GM12878 (cell line): ENCODE data around the gene THAP9. TPM values are rescaled to one million over a fixed set of nuclear protein-coding genes. Genes with fewer than 3 reads are reported as not detected.

ENCODE experiments used
- ATAC-seq: fragments of 200-7000 bp; cut with Tn5 transposase; 3 replicates; pipeline ENCODE4 v1.9.1; 2020; ENCODE audit warnings: mild to moderate bottlenecking, moderate library complexity
- BruUV-seq: library from RNA; stranded (reverse); fragments of 400-500 nt; replicated peaks from 2 replicates; lab custom pipeline; 2021; lab: Mats Ljungman, UMichigan
- CTCF ChIA-PET: fragments of 300-600 bp; sonication (Branson Sonifier 250); formaldehyde crosslinking; extraction: SDS; loops from one replicate; lab custom pipeline; 2021; ENCODE audit warnings: inconsistent platforms; lab: Yijun Ruan, JAX
- POLR2A ChIA-PET: fragments of 350-600 bp; formaldehyde crosslinking; extraction: SDS; loops from one replicate; lab custom pipeline; 2021; ENCODE audit warnings: inconsistent platforms; lab: Charles Lee
- RAD21 ChIA-PET: fragments of 300-600 bp; sonication (Branson Sonifier 250); formaldehyde crosslinking; loops from one replicate; lab custom pipeline; 2023; ENCODE audit warnings: antibody characterized with exemption; ENCODE audit not compliant: unreplicated experiment; lab: Charles Lee
- SMC1A ChIA-PET: fragments of 300-600 bp; sonication (Branson Sonifier 250); formaldehyde crosslinking; loops from one replicate; lab custom pipeline; 2023; ENCODE audit not compliant: unreplicated experiment, uncharacterized antibody; lab: Charles Lee
- DNase-seq: peaks from one replicate; pipeline ENCODE4 v3.0.0-alpha.2; 2011; ENCODE audit warnings: low read depth, low spot score
- FAIRE-seq: peaks from 3 replicates; lab custom pipeline; 2011; peaks lifted over from hg19 to GRCh38; lab: Jason Lieb, UNC
- H2AFZ ChIP-seq: 2 replicates; pipeline ENCODE4 v1.6.0; 2011; ENCODE audit warnings: low read depth, low read length, control low read depth; ENCODE audit not compliant: control insufficient read depth
- H3K27ac ChIP-seq: 2 replicates; pipeline ENCODE4 v1.5.1; 2011; ENCODE audit warnings: control low read depth; ENCODE audit not compliant: control insufficient read depth, insufficient read depth
- H3K27me3 ChIP-seq, 2 experiments: replicated peaks in 1 of 2; 2 replicates each; pipeline versions ENCODE4 v1.6.0 to v1.6.1; 2011; ENCODE audit warnings: low read length in 1 of 2; ENCODE audit not compliant: control insufficient read depth in 2 of 2, insufficient read depth in 2 of 2
- H3K36me3 ChIP-seq, 2 experiments: 2 replicates each; pipeline ENCODE4 v1.5.1; 2011; ENCODE audit warnings: low read length in 1 of 2; ENCODE audit not compliant: control insufficient read depth in 2 of 2, insufficient read depth in 2 of 2
- H3K4me1 ChIP-seq: 2 replicates; pipeline ENCODE4 v1.6.1; 2011; ENCODE audit warnings: mild to moderate bottlenecking, low read length, moderate library complexity, mixed read lengths; ENCODE audit not compliant: control insufficient read depth, insufficient read depth
- H3K4me2 ChIP-seq: 2 replicates; pipeline ENCODE4 v1.6.0; 2011; ENCODE audit warnings: control low read depth; ENCODE audit not compliant: control insufficient read depth, insufficient read depth
- H3K4me3 ChIP-seq: fragments of 200-600 bp; sonication (generic); 2 replicates; pipeline ENCODE4 v1.5.1; 2016
- H3K79me2 ChIP-seq: 2 replicates; pipeline ENCODE4 v1.6.0; 2011; ENCODE audit warnings: low read length; ENCODE audit not compliant: control insufficient read depth, insufficient read depth
- H3K9ac ChIP-seq: 2 replicates; pipeline ENCODE4 v1.8.0; 2011; ENCODE audit warnings: low read length, control low read depth, mixed read lengths; ENCODE audit not compliant: control insufficient read depth, insufficient read depth
- H3K9me3 ChIP-seq: replicated peaks from 3 replicates; pipeline ENCODE4 v1.5.1; 2011; ENCODE audit warnings: mild to moderate bottlenecking, low read length; ENCODE audit not compliant: control insufficient read depth, insufficient read depth
- H4K20me1 ChIP-seq: 2 replicates; pipeline ENCODE4 v1.6.0; 2011; ENCODE audit not compliant: control insufficient read depth, insufficient read depth
- BCL3 ChIP-seq: IDR thresholded peaks from 2 replicates; pipeline ENCODE4 v1.6.1; 2011; ENCODE audit warnings: borderline replicate concordance, low read depth, mild to moderate bottlenecking, moderate library complexity, low read length; ENCODE audit not compliant: insufficient read depth, poor library complexity, severe bottlenecking
- CEBPZ ChIP-seq: fragments of 150-350 bp; IDR thresholded peaks from 2 replicates; pipeline ENCODE4 v1.6.1; 2016; ENCODE audit warnings: low read depth, low read length
- CHD2 ChIP-seq: IDR thresholded peaks from 2 replicates; pipeline ENCODE4 v1.6.1; 2011; ENCODE audit warnings: low read depth, low read length, improper control_type of control experiment, borderline replicate concordance
- EED ChIP-seq: sonication (generic); IDR thresholded peaks from 2 replicates; pipeline ENCODE4 v1.6.1; 2016; ENCODE audit warnings: antibody characterized with exemption, low read depth
- GABPA ChIP-seq: IDR thresholded peaks from 2 replicates; pipeline ENCODE4 v1.6.1; 2014; ENCODE audit warnings: antibody characterized with exemption, low read depth, mild to moderate bottlenecking, inconsistent platforms
- IKZF1 ChIP-seq: fragments of 450-650 bp; conservative IDR thresholded peaks from 2 replicates; pipeline ENCODE4 v1.6.1; 2017; ENCODE audit warnings: antibody characterized with exemption, mild to moderate bottlenecking
- JUNB ChIP-seq: IDR thresholded peaks from 2 replicates; pipeline ENCODE4 v1.6.1; 2016; ENCODE audit warnings: antibody characterized with exemption, mild to moderate bottlenecking
- MYC ChIP-seq: IDR thresholded peaks from 2 replicates; pipeline ENCODE4 v1.6.1; 2011; ENCODE audit warnings: mild to moderate bottlenecking, low read length, moderate library complexity, inconsistent platforms; ENCODE audit not compliant: insufficient read depth, insufficient replicate concordance, insufficient read length, severe bottlenecking
- RAD21 ChIP-seq: IDR thresholded peaks from 2 replicates; pipeline ENCODE4 v1.6.1; 2011; ENCODE audit warnings: mild to moderate bottlenecking, low read depth, low read length, moderate library complexity; ENCODE audit not compliant: insufficient read depth
- SMARCA5 ChIP-seq: fragments of 450-650 bp; IDR thresholded peaks from 2 replicates; pipeline ENCODE4 v1.6.1; 2017; ENCODE audit warnings: mild to moderate bottlenecking
- SMC3 ChIP-seq: IDR thresholded peaks from 2 replicates; pipeline ENCODE4 v1.6.1; 2011; ENCODE audit warnings: low read length, improper control_type of control experiment, borderline replicate concordance
- SPI1 ChIP-seq: IDR thresholded peaks from 2 replicates; pipeline ENCODE4 v1.6.1; 2011; ENCODE audit warnings: low read depth, mild to moderate bottlenecking, low read length, moderate library complexity, borderline replicate concordance; ENCODE audit not compliant: insufficient read depth
- SUZ12 ChIP-seq: fragments of 200-600 bp; sonication (generic); IDR thresholded peaks from one replicate; pipeline ENCODE4 v1.6.1; 2018; ENCODE audit warnings: antibody characterized with exemption, mild to moderate bottlenecking; ENCODE audit not compliant: unreplicated experiment
- WGBS: methylation state at CpG from one replicate; pipeline ENCODE4 v1.1.6; 2016; ENCODE audit warnings: low lambda C conversion rate; ENCODE audit not compliant: insufficient replicate concordance, insufficient coverage; ENCODE audit errors: missing lambda C conversion rate; 5-methylcytosine and 5-hydroxymethylcytosine counted together
- in situ Hi-C: fragments of 300-500 bp; cut with MboI; formaldehyde crosslinking; loops from 9 replicates; pipeline ENCODE4 v1.14.3; 2018; ENCODE audit warnings: mixed read lengths
- intact Hi-C: fragments of 100-400 bp; cut with micrococcal nuclease; formaldehyde crosslinking; loops from one replicate; pipeline ENCODE4 v1.14.2; 2022; ENCODE audit not compliant: unreplicated experiment
- polyA plus RNA-seq, 11 experiments: library from polyadenylated mRNA; depleted of rRNA in 4 of 11; unstranded in 6 of 11; stranded (reverse) in 5 of 11; fragments of >200 nt; fragmentation: Nextera tagmentation in 4 of 11; fragmentation: Illumina TruSeq in 1 of 11; extraction: Ambion mirVana in 4 of 11; extraction: Trizol in 1 of 11; gene quantifications; 1 replicate in 1 of 11; 2 replicates in 10 of 11; pipeline versions ENCODE4 v1.2.1 to v1.2.3, GENCODE V29; 2011 to 2016; ENCODE audit warnings: inconsistent platforms in 2 of 11, missing spikeins in 2 of 11, low read depth in 1 of 11
- total RNA-seq, 4 experiments: library from RNA; depleted of rRNA in 3 of 4; stranded (reverse); fragments of >200 nt in 3 of 4; fragmentation: Illumina TruSeq in 1 of 4; extraction: Trizol in 1 of 4; gene quantifications; 2 replicates each; pipeline versions ENCODE4 v1.2.1 to v1.2.3, GENCODE V29; 2013 to 2021
- TF ChIP-seq, protein P1 (sequence below), 3 experiments: IDR thresholded peaks in 2 of 3; conservative IDR thresholded peaks in 1 of 3; 2 replicates each; pipeline ENCODE4 v1.5.1; 2011; ENCODE audit warnings: low read depth in 3 of 3, low read length in 3 of 3, mild to moderate bottlenecking in 3 of 3, control low read depth in 2 of 3, moderate library complexity in 2 of 3, inconsistent platforms in 1 of 3, mixed read lengths in 1 of 3; ENCODE audit not compliant: control insufficient read depth in 2 of 3, insufficient read depth in 1 of 3; ENCODE audit errors: extremely low read depth in 1 of 3

Gene THAP9
- total and polyA plus RNA-seq, 10 of the 15 experiments (the other 5 are each of a cell fraction or from before 2014, with no cell fraction given): 2.1 to 4.9 (median 3.3) TPM

- Histone ChIP-seq H3K9me3 (no peaks in the 10 kb centered on the region), H3K4me1 (no peaks in the 10 kb centered on the region; the same call in 1 of the 2 replicates), H3K79me2 (peaks cover 59% of the 10 kb centered on the region), H4K20me1 (no peaks in the 10 kb centered on the region), H3K36me3 (peaks cover 0 to 16% of the 10 kb centered on the region in 2 experiments; a peak in 3 of 4 replicates), H3K27ac (peak overlapping the region; percentile 87; the same call in 1 of the 2 replicates), H3K27me3 (no peaks in the 10 kb centered on the region), H3K4me3 (peak overlapping the region; percentile 86), H2AFZ (no peak overlapping the region), H3K9ac (peak overlapping the region; percentile 63), H3K4me2 (peak overlapping the region; percentile 75)
- ChIA-PET RAD21 (interaction anchor here (1.3 to 2.9 kb wide), 6 partner anchors 9 to 382 kb away, joined by 5 to 38 read pairs (median 8); partner anchors contain the start of genes COPS4, LIN54 and SCD5), SMC1A (interaction anchor here (0.9 to 5.0 kb wide), 12 partner anchors 9 to 382 kb away, joined by 3 to 21 read pairs (median 5); partner anchors contain the start of gene LIN54), POLR2A (interaction anchor here (1.0 to 2.6 kb wide), 4 partner anchors 9 to 136 kb away, joined by 3 to 26 read pairs (median 18); partner anchors contain the start of genes COPS4, LIN54 and SEC31A), CTCF (interaction anchor here (0.6 to 4.2 kb wide), 18 partner anchors 8 to 506 kb away, joined by 3 to 44 read pairs (median 4); partner anchors contain the start of genes COPS4, COQ2 and LIN54)
- DNase-seq (no peak), ATAC-seq (no peak), FAIRE-seq (no peak)
- WGBS: 8% methylated on average over 7 of the region's 7 CpGs
- BruUV-seq: no TSS peak
- intact Hi-C loops: no loop called here
- in situ Hi-C loops: no loop called here
- TF ChIP-seq SMC3: peak; percentile 32; the same call in 1 of the 2 replicates
- TF ChIP-seq, protein P1, sequence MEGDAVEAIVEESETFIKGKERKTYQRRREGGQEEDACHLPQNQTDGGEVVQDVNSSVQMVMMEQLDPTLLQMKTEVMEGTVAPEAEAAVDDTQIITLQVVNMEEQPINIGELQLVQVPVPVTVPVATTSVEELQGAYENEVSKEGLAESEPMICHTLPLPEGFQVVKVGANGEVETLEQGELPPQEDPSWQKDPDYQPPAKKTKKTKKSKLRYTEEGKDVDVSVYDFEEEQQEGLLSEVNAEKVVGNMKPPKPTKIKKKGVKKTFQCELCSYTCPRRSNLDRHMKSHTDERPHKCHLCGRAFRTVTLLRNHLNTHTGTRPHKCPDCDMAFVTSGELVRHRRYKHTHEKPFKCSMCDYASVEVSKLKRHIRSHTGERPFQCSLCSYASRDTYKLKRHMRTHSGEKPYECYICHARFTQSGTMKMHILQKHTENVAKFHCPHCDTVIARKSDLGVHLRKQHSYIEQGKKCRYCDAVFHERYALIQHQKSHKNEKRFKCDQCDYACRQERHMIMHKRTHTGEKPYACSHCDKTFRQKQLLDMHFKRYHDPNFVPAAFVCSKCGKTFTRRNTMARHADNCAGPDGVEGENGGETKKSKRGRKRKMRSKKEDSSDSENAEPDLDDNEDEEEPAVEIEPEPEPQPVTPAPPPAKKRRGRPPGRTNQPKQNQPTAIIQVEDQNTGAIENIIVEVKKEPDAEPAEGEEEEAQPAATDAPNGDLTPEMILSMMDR (IDR thresholded peaks at IDR 0.05 in 2 of 3, conservative IDR thresholded peaks at IDR 0.05 in 1 of 3; ENCODE audit: control insufficient read depth in 2 of 3, extremely low read depth in 1 of 3, insufficient read depth in 1 of 3, low read depth in 3 of 3, low read length in 3 of 3): peak; percentile 38 to 53 (median 44)
- TF ChIP-seq CHD2: no peak
- TF ChIP-seq IKZF1: peak; percentile 32; the same call in 1 of the 2 replicates
- TF ChIP-seq MYC: no peak
- no peak for TF ChIP-seq SUZ12
- TF ChIP-seq SPI1: 0 out of 2 replicates have a peak, but pooled peaks have one; percentile 42
- no peak for TF ChIP-seq BCL3
- TF ChIP-seq JUNB: 0 out of 2 replicates have a peak, but pooled peaks have one; percentile 12
- no peak for TF ChIP-seq GABPA
- peak; percentile 60; the same call in 1 of the 2 replicates for TF ChIP-seq SMARCA5
- 0 out of 2 replicates have a peak, but pooled peaks have one; percentile 34 for TF ChIP-seq RAD21
- no peak for TF ChIP-seq EED
- TF ChIP-seq CEBPZ: no peak
Measured at GRCh38 chr4:82898322-82899243, 2.0 kb upstream of the THAP9 start.
